A204.1 (cell line): ENCODE data around the gene RERE.
"Not testable (repeated sequence)": the region's sequence is repeated elsewhere in the genome, so short reads cannot be mapped to it uniquely, and the experiment has no call there.

ENCODE experiments used
- FAIRE-seq: peaks from 2 replicates; lab custom pipeline; 2012; peaks lifted over from hg19 to GRCh38; lab: Jason Lieb, UNC

The RERE gene

DNA sequence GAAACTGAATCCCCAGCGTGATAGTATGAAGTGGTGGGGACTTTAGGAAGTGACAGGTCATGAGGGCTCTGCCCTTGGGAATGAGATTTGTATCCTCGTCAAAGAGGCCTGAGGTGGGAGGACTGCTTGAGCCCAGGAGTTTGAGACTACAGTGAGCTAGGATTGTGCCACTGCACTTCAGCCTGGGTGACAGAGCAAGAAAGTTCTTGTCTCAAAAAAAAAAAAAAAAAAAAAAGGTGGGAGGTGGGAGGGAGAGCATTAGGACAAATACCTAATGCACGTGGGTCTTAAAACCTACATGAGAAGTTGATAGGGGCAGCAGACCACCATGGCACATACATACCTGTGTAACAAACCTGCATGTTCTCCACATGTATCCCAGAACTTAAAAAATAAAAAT lies 24.0 kb upstream of the RERE start:
- no peak for FAIRE-seq

DNA sequence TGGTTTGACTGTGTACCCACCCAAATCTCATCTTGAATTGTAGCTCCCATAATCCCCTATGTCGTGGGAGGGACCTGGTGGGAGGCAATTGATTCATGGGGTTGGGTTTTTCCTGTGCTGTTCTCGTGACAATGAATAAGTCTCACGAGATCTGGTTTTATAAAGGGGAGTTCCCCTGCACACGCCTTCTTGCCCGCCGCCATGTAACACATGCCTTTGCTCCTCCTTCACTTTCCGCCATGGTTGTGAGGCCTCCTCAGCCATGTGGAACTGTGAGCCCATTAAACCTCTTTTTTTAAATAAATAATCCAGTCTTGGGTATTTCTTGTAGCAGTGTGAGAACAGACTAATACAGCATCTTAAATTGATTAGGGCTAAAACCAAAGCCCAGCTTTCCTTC lies 22.6 kb upstream of the RERE start:
- FAIRE-seq: no peak

DNA sequence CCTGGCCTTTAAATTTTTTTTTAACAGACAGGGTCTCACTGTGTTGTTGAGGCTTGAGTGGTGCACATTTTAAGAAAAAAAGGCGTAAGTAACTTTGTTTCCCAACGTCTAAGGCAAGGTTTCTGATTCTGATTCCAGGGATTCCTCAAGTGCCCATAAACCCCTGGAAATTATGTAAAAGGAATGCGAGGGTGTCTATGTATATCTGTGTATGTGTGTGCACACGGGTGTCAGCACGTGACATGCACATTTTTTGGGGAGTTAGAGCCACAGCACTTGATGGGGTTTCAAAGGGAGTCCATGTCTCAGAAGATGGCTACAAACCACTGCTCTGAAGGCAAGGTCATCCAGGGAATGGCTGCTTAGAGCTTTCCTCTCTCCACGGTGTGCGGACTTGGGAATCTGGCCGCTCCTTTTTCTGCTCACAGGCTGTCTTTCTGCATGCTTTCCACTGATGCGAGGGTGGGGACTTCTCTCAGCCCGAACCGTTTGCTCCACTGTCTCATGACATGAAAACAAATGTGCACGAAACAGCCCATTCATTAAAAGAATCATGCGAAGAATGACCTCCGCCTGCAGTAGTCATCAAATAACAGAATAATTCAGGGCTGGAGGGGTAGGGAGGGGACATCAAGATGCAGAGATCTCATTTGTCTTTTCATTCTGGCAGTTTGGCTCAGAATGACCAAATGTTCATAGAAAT lies 18.7 kb upstream of the RERE start:
- no peak for FAIRE-seq

DNA sequence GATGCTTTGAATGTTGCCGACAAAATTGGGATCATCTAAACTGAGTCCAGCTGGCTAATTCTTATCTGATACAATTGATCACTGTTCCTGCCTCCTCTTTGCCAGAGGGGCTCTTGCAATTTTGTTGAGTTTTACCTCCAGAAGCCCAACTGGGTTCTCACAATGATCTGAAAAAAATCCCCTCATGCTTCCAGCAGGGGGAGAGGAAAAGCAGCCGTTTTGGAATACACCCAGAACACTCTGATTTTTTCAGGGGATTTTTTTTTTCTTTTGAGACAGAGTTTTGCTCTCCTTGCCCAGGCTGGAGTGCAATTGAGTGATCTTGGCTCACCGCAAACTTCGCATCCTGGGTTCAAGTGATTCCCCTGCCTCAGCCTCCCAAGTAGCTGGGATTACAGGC lies 13.9 kb upstream of the RERE start:
- no peak for FAIRE-seq

DNA sequence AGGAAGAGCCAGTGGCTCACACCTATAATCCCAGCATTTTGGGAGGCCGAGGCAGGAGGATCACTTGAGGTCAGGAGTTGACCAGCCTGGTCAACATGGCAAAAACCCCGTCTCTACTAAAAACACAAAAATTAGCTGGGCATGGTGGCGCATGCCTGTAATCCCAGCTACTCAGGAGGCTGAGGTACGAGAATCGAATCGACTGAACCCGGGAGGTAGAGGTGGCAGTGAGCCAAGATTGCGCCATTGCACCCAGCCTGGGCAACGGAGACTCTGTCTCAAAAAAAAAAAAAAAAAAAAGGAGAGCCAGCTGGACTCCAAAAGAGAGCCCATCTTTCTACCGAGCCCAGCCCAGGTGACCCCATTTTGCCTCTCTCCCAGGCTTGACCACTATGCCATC lies 13.3 kb upstream of the RERE start:
- not testable (repeated sequence) for FAIRE-seq

DNA sequence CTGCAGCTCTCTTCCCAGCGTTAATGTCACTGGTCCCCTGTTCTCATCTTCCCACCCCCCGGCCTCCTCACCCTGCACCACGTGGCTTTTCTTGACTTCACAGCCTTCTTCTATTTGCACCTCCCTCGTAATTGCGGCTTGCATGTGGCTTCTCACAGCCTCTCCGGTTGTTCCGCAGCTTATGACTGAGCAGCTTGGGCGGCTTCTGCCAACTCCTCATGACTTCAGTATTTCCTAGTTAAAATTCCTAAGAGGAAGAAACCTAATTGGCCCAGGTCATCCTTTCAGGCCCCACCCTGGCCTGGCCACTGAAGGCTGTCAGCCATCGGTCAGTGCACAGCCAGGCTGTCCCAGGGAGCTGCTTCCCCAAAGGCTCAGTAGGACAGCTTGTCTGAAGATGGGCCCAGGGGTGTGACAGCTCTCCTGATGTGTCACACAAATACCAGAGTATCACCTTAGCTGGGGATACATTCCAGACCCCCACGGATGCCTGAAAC lies 8.6 kb upstream of the RERE start:
- FAIRE-seq: no peak

DNA sequence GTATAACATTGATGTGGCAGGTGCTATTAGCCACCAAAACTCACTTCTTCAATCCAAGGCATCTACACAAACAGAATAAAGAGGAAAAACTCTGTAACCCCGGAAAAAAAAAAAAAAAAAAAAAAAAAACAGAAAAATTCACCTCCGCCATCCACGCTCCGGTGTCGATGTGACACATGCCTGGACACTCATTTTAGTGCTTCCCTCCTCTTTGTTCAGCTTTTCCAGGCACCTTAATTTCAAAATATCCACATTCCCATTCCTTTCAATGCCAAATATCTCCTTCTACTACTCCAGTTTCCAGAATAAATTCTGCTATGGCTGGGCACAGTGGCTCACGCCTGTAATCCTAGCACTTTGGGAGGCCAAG lies 5.8 kb upstream of the RERE start:
- FAIRE-seq: no peak

DNA sequence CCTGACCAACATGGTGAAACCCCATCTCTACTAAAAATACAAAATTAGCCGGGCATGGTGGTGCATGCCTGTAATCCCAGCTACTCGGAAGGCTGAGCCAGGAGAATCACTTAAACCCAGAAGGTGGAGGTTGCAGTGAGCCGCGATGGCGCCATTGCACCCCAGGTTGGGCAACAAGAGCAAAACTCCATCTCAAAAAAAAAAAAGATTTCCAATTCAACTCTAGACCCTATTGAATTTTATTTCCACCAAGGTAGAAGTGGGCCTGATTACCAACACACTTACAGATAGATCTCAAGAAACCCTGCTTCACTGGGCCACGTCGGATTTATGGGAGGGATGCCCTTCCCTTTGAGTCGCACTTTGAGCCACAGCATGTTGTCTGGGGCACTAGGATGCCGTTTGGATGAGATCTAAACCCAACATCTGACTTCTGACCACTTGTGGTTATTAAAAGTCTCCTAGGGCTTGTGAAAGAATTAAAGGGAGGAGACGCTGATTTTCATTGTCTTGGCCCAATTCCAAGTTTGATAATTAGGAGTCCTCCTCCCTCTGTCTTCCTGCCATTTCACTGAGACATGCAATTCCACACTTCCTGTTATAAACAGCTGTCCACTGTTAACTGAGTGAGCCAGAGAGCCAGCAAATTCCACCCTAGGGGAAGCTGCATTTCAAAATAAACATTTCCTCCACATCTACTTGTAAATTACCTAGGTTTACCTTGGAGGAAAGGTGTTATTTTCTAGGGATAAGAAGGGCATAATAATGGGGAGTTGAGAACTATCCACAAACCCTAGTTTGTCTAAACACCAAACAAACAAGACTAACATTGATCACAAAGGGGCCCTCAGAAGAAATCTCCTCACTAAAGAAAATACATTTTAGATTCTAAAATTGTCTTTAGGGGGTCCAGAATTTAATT lies 5.2 kb upstream of the RERE start:
- FAIRE-seq: no peak

DNA sequence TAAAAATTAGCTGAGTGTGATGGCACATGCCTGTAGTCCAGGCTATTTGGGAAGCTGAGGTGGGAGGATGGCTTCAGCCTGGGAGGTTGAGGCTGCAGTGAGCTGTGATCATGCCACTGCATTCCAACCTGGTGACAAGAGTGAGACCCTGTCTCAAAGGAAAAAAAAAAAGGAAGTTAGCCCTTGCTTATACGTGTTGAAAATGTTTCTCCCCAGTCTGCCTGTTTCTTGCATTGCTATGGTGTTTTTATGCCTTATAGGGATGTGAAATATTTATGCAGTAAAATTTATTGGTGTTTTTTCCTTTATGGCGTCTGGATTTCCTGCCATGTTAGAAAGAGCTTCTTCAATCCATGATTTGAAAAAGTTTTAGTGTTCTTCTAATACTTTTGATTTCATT lies 3.6 kb upstream of the RERE start:
- no peak for FAIRE-seq

DNA sequence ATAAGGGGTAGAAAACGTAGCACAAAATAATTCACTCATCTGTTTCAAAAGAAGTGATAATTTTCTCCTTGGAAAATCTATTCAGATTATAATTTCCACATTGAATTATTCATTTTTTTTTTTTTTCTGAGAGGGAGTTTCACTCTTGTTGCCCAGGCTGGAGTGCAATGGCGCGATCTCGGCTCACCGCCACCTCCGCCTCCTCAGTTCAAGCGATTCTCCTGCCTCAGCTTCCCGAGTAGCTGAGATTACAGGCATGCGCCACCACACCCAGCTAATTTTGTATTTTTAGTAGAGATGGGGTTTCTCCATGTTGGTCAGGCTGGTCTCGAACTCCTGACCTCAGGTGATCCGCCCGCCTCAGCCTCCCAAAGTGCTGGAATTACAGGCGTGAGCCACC lies 1.3 kb upstream of the RERE start:
- FAIRE-seq: not testable (repeated sequence)

DNA sequence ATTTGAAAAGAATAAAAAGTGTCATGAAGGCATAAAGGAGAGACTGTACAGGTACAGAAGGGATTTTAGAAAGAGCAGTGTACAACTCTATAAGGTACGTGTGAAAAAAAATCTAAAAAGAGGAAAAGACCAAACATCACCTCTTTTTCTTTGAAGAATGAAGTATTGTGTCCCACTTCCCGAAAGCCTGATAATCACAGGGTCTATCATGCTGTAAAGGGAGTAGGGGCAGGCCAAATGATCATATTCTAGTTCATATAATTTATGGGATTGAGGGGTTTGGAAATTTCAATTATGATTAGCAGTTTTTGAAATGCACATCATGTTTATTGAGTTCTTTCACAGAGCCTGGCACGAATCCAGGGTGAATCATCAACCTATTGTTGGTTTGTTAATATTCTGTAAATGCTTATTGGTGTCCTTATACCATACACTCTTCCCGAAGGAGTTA lies 910 bp upstream of the RERE start:
- no peak for FAIRE-seq

DNA sequence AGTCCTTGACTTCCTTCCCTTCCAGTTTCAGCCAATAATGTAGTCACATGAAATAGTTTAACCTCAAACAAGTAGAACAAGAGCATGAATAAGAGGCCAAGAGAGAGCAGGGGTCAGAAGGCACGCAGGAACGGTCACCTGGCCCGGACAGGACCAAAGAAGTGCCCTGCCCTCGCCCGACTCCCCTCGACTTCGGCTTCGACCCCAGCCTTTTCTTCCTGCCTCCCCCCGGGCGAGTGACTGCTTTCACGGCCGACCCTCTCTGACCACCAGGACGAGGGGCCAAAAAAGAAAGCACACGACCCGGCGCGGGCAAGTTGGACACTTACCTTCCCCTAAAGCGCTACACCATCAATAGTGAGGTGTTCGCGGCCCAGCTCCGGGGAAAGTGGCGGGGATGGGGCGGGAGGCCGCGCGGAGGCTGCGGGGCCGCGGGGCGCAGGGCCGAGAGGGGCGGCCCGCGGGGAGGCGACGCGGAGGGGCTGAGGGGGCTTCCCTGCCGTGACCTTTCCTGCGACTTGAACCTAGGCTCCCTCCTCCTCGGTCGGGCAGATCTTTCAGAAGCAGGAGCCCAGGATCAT lies 519 bp downstream of the RERE start:
- FAIRE-seq: no peak

DNA sequence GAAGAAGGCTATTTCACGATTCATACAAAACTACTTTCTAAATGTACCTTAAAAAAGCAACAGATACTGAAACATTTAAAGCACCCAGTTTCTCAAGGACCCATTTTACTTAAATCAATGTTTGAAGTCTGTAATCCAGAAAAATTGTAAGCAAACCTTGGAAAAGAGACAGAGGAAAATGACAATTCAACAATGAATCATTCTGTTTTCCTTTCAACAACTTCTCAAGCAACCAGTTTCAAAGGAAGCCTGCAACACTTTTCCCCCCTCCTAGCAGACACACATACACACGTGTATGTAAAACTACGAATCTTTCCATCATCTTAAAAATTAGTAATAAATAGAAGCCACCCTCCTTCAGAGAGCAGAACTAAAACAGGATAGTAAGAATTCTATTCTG lies 1.2 kb downstream of the RERE start:
- no peak for FAIRE-seq

DNA sequence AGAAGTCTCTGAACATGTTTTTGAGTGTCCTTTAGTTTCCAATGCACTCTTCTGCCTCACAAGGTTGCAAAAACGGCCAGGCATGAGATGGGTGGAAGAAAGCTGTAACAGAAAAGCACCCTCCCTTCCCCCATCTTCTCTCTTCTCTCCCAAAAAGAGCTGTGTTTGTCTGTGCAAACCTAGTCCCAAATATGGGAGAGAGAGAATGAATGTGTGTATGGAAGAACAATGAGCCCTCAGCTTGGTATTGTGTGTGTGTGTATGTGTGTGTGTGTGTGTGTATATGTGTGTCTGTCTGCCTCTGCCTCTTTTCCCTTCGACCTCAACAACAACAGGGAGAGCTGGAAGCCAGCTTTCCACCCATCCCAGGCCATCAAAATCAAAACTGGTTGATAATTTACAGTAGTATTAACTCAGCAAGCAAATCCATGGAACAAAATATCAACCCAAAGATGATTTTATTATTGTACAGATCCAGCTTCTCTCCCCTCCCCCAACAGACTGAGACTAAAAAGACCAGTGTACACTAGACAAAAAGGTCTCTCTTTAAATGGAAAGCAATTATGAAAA lies 1.8 kb downstream of the RERE start:
- no peak for FAIRE-seq

DNA sequence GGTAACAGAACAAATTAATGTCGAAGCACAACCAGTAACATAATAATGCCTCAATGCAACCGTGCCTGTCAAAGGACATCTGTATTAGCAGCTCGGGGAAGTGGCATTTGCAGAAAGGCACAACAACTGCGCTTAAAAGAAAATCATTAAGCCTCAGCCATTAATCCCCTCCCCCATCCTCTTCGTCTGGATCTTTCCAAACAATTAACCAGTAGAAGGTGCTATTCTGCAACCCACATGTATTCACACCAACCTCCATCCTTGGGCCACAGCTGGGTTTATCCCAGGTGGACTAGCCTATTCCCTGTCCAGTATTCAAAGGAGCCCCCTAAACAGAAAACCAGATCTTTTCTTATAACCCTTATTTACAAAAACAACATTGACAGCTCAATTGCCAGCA lies 2.6 kb downstream of the RERE start:
- no peak for FAIRE-seq

DNA sequence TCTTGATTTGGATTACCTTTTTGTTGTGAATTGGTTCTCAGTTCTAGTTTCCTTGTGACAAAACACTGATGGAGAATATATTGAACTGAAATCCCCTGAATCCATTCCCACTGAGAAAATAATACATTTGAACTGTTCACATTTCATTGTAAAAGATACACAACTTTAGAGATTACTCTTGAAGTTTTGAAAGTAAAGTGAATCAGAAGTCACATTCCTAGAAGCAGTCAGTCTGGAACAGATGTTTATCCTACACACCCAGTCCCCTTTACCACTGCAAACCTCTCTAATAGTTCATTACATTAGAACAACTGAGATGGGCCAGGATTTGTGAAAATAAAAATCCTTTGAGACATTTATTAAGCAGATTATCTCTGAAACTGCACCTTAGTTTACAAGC lies 3.4 kb downstream of the RERE start:
- FAIRE-seq: no peak

DNA sequence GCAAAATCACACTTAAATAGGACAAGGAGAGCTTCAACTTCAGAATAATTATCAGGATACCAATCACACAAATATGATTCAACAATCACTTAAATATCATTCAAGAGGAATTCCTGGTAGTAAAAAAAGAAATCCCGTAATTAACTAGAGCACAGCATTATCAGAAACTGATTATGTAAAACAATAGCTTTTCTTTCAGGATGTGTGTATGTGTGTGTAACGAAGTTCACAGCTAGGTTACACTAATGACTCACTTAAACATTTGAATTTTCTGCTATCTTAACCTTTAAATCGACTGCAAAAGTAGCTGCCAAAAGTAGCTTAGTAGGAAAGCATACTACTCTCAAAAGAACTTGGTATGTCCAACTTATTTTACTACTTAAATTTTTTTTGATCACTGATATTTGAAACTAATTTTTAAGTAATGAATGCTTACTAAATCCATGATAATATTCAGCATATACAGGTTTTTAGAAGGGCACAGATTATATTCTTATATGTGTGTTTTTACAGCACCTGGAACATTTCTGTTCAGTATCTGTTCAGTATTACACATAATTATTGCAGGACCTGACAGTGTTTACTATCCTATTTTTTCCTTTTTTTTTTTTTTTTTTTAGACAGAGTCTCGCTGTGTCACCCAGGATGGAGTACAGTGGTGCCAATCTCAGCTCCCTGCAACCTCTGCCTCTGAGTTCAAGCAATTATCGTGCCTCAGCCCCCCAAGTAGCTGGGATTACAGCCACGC lies 4.2 kb downstream of the RERE start:
- FAIRE-seq: no peak

DNA sequence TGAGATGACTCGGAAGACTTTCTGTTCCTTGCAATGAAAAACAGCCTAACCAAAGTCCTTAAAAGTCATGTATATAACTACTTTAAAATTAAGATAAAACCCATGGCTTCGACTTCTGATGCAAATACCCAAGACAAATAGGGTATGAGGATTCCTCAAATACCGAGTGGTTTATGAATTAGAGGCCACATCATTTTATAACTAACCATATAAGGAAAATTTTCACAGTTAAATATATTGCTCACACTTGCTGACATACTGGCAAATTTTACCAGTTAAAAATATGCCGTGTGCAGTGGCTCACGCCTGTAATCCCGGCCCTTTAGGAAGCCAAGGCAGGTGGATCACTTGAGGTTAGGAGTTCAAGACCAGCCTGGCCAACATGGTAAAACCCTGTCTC lies 5.4 kb downstream of the RERE start:
- no peak for FAIRE-seq

DNA sequence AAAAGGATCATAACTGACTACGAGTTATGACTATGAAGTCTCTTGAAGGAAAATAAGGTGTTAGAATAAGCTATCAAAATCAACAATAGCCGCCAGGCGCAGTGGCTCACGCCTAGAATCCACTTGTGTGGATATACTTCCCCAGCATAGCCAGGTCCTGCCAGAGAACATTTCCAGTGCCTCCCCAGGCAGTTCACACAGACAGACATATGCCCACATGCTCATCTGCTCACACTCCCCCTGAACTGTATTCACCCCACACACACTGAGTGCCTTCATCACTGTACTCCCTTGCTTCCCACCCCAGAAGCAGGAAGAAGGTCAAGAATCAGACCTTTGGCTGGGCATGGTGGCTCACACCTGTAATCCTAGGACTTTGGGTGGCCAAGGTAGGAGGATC lies 6.5 kb downstream of the RERE start:
- no peak for FAIRE-seq

DNA sequence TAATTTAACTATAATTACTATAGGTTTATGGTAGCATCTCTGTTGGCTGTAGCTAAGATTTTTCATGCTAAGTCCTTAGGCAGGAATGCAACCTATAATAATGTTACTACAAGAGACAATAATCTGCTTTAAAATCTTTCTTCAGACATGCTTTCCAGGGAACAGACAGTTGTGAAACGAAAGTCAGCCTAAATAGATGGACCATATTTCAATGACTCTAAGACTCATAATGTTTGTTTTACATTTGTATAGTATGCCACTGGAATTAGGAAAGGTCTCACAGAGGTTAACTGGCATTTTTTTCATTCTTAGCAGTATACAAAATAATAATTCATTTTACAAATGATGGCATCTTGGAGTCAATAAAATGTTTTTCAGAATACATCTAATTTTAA lies 8.1 kb downstream of the RERE start:
- no peak for FAIRE-seq

DNA sequence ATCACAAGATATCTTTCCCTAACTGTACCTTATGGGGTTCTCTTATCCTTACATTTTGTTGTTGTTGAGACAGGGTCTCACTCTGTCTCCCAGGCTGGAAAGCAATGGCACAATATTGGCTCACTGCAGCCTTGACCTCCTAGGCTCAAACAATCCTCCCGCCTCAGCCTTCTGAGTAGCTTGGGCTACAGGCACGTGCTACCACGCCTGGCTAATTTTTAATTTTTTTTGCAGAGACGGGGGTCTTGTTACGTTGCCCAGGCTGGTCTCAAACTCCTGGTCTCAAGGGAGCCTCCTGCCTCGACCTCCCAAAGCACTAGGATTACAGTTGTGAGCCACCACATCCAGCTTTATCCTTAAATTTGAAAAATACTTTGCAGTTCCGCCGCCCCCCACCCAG lies 10.4 kb downstream of the RERE start:
- no peak for FAIRE-seq

DNA sequence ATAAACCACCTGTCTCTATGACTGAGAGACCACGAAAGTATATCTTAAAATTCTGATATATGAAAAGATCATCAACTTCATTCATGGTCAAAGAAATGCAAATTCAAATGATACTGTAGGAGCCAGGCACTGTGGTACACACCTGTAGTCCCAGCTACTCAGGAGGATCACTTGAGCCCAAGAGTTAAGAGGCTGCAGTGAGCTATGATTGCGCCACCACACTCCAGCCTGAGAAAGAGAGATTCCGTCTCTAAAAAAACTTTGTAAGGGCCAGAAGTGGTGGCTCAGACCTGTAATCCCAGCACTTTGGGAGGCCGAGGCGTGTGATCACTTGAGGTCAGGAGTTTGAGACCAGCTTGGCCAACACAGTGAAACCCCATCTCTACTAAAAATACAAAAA lies 17.0 kb downstream of the RERE start:
- no peak for FAIRE-seq
